HG02610 (cell line): ENCODE results near the gene COG1.

ENCODE experiments used
- ATAC-seq: cut with Tn5 transposase; IDR thresholded peaks from one replicate; pipeline ENCODE4 v1.9.1; 2021; ENCODE audit warnings: mild to moderate bottlenecking, moderate library complexity; ENCODE audit not compliant: unreplicated experiment

The COG1 gene

GRCh38 chr17:73227944-73228343, 35.1 kb downstream of the COG1 start:
- ATAC-seq, result no peak

GRCh38 chr17:73228748-73229236, 35.9 kb downstream of the COG1 start:
- ATAC-seq, result peak; percentile 34

- ATAC-seq, result no peak
Measured at GRCh38 chr17:73230088-73230487, 37.2 kb downstream of the COG1 start.

GRCh38 chr17:73231395-73231794, 38.5 kb downstream of the COG1 start:
- ATAC-seq, result no peak

- ATAC-seq, result peak; percentile 72
Measured at GRCh38 chr17:73231841-73232586, 39.2 kb downstream of the COG1 start.

GRCh38 chr17:73232587-73233373, 39.9 kb downstream of the COG1 start:
- peak; percentile 25 for ATAC-seq

- no peak for ATAC-seq
Measured at GRCh38 chr17:73234736-73235135, 41.9 kb downstream of the COG1 start.

- no peak for ATAC-seq
Measured at GRCh38 chr17:73237714-73238113, 44.9 kb downstream of the COG1 start.

GRCh38 chr17:73240561-73240960, 47.7 kb downstream of the COG1 start:
- no peak for ATAC-seq

- no peak for ATAC-seq
Measured at GRCh38 chr17:73247726-73248125, 54.9 kb downstream of the COG1 start.

- ATAC-seq, result no peak
Measured at GRCh38 chr17:73248532-73248931, 55.7 kb downstream of the COG1 start.

- no peak for ATAC-seq
Measured at GRCh38 chr17:73249700-73250099, 56.8 kb downstream of the COG1 start.

GRCh38 chr17:73250851-73251640, 58.2 kb downstream of the COG1 start:
- no peak for ATAC-seq

- no peak for ATAC-seq
Measured at GRCh38 chr17:73251871-73252270, 59.0 kb downstream of the COG1 start.

GRCh38 chr17:73255671-73256181, 62.9 kb downstream of the COG1 start:
- ATAC-seq, result no peak

GRCh38 chr17:73256220-73256619, 63.4 kb downstream of the COG1 start:
- ATAC-seq, result no peak

- no peak for ATAC-seq
Measured at GRCh38 chr17:73257516-73257915, 64.7 kb downstream of the COG1 start.
